Mesothelial cell of epicardium (in vitro differentiated cells): ENCODE results near the gene TSLP. TPM values are rescaled to one million over a fixed set of nuclear protein-coding genes. Genes with fewer than 3 reads are reported as not detected.

Experiments used
- DNase-seq, 2 experiments: peaks; one replicate each; pipeline ENCODE4 v3.0.0; 2021; ENCODE audit warnings: low spot score in 2 of 2; ENCODE audit not compliant: unreplicated experiment in 2 of 2
- H3K27ac Mint-ChIP-seq: 2 replicates; pipeline ENCODE4 v1.8.0; 2021; ENCODE audit warnings: mixed read lengths
- H3K27me3 Mint-ChIP-seq: 2 replicates; pipeline ENCODE4 v1.8.0; 2021; ENCODE audit warnings: low read depth, mixed read lengths
- H3K36me3 Mint-ChIP-seq: 2 replicates; pipeline ENCODE4 v1.8.0; 2021; ENCODE audit warnings: mixed read lengths
- H3K4me1 Mint-ChIP-seq: 2 replicates; pipeline ENCODE4 v1.8.0; 2021; ENCODE audit warnings: mixed read lengths
- H3K4me3 Mint-ChIP-seq: 2 replicates; pipeline ENCODE4 v1.8.0; 2021; ENCODE audit warnings: mild to moderate bottlenecking, moderate library complexity, mixed read lengths
- H3K9me3 Mint-ChIP-seq: 2 replicates; pipeline ENCODE4 v1.8.0; 2021; ENCODE audit warnings: mixed read lengths
- total RNA-seq: library from RNA; stranded (reverse); gene quantifications from 3 replicates; pipeline ENCODE4 v1.2.1, GENCODE V29; 2021
- TF ChIP-seq, protein P1 (sequence below): fragments of 200-600 bp; sonication (generic); IDR thresholded peaks from one replicate; pipeline ENCODE4 v1.5.0; 2021; ENCODE audit warnings: antibody characterized with exemption; ENCODE audit not compliant: unreplicated experiment

Gene TSLP
- total RNA-seq, 1 donor from 2014 or later: 0.42 TPM

DNA sequence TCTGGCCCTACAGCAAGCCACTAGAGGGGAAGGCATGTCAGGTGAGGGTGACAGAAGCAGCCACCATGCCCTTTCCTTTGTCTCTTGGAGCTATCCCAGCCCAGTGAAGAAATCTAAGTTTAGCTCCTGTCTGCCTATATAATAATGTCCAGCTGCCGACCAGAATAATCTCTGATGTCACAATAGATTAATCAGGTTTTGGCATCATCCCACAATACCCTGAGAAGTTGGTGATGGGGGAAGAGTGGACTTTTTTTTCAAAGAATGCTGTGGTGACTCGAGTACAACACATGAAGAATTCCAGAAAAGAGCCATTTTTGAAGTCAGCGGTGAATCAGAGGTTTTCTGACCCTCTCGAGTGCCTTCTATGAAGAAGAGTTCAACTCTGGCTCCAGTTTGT is 1.7 kb upstream of the TSLP start:
- peaks cover 89% of the 10 kb centered on the region for H3K27me3 Mint-ChIP-seq
- TF ChIP-seq, protein P1, sequence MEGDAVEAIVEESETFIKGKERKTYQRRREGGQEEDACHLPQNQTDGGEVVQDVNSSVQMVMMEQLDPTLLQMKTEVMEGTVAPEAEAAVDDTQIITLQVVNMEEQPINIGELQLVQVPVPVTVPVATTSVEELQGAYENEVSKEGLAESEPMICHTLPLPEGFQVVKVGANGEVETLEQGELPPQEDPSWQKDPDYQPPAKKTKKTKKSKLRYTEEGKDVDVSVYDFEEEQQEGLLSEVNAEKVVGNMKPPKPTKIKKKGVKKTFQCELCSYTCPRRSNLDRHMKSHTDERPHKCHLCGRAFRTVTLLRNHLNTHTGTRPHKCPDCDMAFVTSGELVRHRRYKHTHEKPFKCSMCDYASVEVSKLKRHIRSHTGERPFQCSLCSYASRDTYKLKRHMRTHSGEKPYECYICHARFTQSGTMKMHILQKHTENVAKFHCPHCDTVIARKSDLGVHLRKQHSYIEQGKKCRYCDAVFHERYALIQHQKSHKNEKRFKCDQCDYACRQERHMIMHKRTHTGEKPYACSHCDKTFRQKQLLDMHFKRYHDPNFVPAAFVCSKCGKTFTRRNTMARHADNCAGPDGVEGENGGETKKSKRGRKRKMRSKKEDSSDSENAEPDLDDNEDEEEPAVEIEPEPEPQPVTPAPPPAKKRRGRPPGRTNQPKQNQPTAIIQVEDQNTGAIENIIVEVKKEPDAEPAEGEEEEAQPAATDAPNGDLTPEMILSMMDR: no peak
- peaks cover 15% of the 10 kb centered on the region for H3K4me1 Mint-ChIP-seq
- no peaks in the 10 kb centered on the region for H3K9me3 Mint-ChIP-seq
- H3K27ac Mint-ChIP-seq: no peak overlapping the region
- H3K36me3 Mint-ChIP-seq: no peaks in the 10 kb centered on the region
- DNase-seq: no peak
- peak overlapping the region; percentile 65 for H3K4me3 Mint-ChIP-seq

DNA sequence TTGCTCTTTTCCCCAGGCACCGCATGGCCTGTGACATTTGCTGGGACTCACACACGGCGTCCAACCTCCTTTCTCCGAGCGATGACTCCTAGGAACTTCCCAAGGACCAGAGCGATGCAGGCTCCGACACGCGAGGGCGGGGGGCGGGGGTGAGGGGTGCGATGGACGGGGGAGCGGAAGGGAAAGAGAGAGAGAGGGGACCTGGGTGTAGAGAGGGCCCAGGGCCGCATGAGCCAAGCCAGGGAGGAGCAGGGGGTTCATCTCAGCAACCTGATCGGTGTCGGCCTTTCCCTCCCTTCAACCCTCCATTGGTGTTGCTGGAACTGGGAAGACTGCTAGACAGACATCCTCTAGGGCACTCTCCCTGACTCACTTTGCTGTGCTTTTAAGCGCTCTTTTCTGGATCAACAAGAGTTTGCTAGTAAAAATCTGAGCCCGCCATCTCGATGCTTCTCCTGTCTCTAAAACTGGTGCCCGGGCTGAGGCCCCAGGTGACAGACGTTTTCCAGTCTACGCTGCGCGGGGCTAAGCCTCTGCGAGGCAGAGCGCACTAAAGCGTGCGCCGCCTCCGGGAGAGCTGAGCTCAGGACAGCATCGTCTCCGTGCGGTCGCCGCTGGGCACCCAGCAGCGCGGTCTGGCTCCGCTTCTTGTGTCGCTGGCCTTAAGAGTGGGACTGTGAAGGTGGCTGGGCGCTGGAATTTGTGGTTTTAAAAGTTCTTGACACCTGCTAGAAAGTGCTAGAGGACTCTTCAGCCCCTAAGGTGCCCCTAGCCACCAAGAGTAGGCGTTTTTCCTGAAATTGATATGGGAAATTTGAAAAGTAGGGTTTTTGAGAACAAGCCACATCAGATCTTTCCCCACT is 1.0 kb upstream of the TSLP start:
- Mint-ChIP-seq H3K4me1 (peaks cover 15% of the 10 kb centered on the region), H3K36me3 (no peaks in the 10 kb centered on the region), H3K27me3 (peaks cover 95% of the 10 kb centered on the region), H3K9me3 (no peaks in the 10 kb centered on the region), H3K27ac (no peak overlapping the region), H3K4me3 (peak overlapping the region; percentile 65)
- TF ChIP-seq, protein P1: no peak
- peak; percentile 22 to 60 for DNase-seq

DNA sequence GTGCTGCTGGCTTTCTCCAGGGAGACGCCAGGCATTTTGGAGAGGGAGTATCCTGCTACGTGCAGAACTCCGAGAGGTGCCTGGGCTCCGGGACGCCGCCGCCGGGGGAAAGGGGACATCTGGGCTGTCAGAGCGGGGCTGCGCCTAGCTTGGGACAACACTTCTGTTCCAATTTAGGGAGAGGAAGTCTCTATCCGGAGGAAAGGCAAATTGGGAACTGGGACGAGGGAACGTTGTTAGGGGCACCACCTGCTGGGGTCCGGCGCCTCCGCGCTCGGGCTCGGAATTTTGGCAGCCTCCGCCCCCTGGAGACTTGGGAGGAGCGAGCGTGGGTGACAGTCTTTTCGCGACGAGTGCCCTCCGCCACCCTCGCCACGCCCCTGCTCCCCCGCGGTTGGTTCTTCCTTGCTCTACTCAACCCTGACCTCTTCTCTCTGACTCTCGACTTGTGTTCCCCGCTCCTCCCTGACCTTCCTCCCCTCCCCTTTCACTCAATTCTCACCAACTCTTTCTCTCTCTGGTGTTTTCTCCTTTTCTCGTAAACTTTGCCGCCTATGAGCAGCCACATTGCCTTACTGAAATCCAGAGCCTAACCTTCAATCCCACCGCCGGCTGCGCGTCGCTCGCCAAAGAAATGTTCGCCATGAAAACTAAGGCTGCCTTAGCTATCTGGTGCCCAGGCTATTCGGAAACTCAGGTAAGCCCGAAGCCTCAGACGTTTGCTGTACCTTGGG is 1.6 kb downstream of the TSLP start:
- H3K9me3 Mint-ChIP-seq: no peaks in the 10 kb centered on the region
- peaks cover 89% of the 10 kb centered on the region for H3K27me3 Mint-ChIP-seq
- H3K4me3 Mint-ChIP-seq: peak overlapping the region; percentile 77
- H3K36me3 Mint-ChIP-seq: no peaks in the 10 kb centered on the region
- TF ChIP-seq, protein P1: no peak
- H3K27ac Mint-ChIP-seq: no peak overlapping the region
- H3K4me1 Mint-ChIP-seq: peaks cover 15% of the 10 kb centered on the region
- peak in 1 of 2 experiments; percentile 45 for DNase-seq

DNA sequence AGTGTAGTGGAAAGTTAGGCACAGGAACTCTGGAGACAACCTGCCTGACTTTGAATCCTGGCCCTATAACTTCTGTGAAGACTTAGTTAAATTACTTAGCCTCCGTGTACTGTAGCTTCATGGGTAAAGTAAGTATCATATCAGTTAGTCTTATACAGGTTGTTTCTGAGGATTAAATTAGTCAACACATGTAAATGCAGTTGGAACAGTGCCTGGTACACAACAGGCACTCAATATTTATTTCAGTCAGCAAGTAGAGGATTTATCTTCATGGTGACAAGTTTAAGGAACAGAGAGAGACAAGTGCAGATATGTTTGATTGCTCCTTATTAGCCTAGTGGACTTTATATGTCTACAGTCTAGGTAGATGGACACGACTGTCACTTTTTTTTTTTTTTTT is 2.7 kb downstream of the TSLP start:
- TF ChIP-seq, protein P1: no peak
- Mint-ChIP-seq H3K4me3 (peak overlapping the region; percentile 22), H3K36me3 (no peaks in the 10 kb centered on the region), H3K9me3 (no peaks in the 10 kb centered on the region), H3K27me3 (peaks cover 84% of the 10 kb centered on the region), H3K4me1 (peaks cover 15% of the 10 kb centered on the region), H3K27ac (no peak overlapping the region)
- DNase-seq: no peak

GRCh38 chr5:111075520-111075919 is 4.0 kb downstream of the TSLP start:
- Mint-ChIP-seq H3K4me3 (no peak overlapping the region), H3K27ac (no peak overlapping the region), H3K4me1 (peaks cover 13% of the 10 kb centered on the region), H3K36me3 (no peaks in the 10 kb centered on the region), H3K9me3 (no peaks in the 10 kb centered on the region), H3K27me3 (peaks cover 81% of the 10 kb centered on the region)
- no peak for DNase-seq
- TF ChIP-seq, protein P1: no peak
